ENCODE data around the gene FAM117A. TPM values are rescaled to one million over a fixed set of nuclear protein-coding genes. Genes with fewer than 3 reads are reported as not detected.

The FAM117A gene
- total and polyA plus RNA-seq, 2 of the 4 experiments (the other 2 are of a cell fraction) = 0.72 to 3.4 TPM

DNA sequence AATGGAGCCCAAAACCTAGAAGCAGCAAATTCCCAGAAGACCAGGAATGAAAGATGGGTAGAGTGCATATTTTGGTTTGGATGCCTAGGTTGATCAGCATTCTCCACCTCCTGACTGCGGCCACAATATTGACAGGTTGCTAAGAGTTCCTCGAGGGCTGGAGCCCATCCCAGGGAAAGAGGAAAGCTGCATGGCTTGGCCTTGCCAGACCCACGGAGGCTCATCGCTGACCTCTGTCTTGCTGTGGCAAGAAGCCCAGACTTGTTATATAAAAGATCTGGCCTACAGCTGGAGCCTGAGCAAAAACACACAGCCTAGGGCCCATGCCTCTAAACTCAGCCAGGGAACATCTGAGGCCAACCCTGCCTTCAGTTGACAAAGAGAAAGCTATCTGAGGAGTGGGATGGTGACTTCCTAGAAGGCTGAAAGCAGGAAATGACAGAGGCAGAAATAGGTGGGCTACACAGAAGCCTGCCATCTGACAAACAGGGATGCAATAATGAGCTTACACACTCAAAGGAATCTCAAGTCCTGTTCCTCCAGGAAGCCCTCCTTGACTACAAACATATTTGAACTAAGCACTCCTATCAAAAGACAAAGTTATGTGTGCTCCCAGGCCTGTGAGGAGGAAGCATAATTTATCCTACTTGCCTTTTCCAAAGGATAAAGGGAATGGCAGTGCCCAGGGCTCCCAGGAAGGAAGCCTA lies 33.7 kb downstream of the FAM117A start:
- no peak overlapping the region for H2BK5ac ChIP-seq (ENCODE audit: low read depth, low read length, poor library complexity, severe bottlenecking)
- H2AFZ ChIP-seq (replicated peaks; ENCODE audit: low read length, poor library complexity) = no peak overlapping the region
- H3K36me3 ChIP-seq (ENCODE audit: control insufficient read depth, insufficient read depth, low read length) = no peaks in the 10 kb centered on the region
- H3K9me3 ChIP-seq (ENCODE audit: control insufficient read depth, insufficient read depth, low read length) = no peaks in the 10 kb centered on the region
- H3K4me1 ChIP-seq (ENCODE audit: control insufficient read depth, insufficient read depth, low read length) = peaks cover 3% of the 10 kb centered on the region; the same call in 1 of the 2 replicates
- peak; percentile 95 for ATAC-seq (ENCODE audit: low read depth)
- no peak overlapping the region for H4K5ac ChIP-seq (ENCODE audit: low read depth, low read length)
- H3K4ac ChIP-seq (ENCODE audit: low read depth, low read length) = no peak overlapping the region
- no peak overlapping the region for H2AK9ac ChIP-seq (replicated peaks; ENCODE audit: low read depth, low read length, poor library complexity)
- no peaks in the 10 kb centered on the region for H4K20me1 ChIP-seq (ENCODE audit: insufficient read depth, low read length)
- H3K9ac ChIP-seq (ENCODE audit: low read depth, low read length) = no peak overlapping the region
- H3K14ac ChIP-seq (replicated peaks; ENCODE audit: low read depth, low read length) = no peak overlapping the region
- ChIA-PET POLR2A (ENCODE audit: unreplicated experiment) (no interaction called here), CTCF (no interaction called here)
- H3K56ac ChIP-seq (ENCODE audit: extremely low read depth, insufficient read depth, low read length) = no peak overlapping the region
- H3K27ac ChIP-seq (ENCODE audit: insufficient read depth, low read length) = no peak overlapping the region
- no peaks in the 10 kb centered on the region for H3K79me1 ChIP-seq (ENCODE audit: low read depth in 1 of 2, low read length in 2 of 2)
- H3K23ac ChIP-seq (ENCODE audit: low read depth, low read length) = no peak overlapping the region
- H3K9me1 ChIP-seq (ENCODE audit: insufficient read depth, low read length) = no peaks in the 10 kb centered on the region
- peaks cover 2% of the 10 kb centered on the region; the same call in 1 of the 2 replicates for H3K27me3 ChIP-seq (ENCODE audit: control insufficient read depth, insufficient read depth, low read length)
- no peak overlapping the region for H4K91ac ChIP-seq (ENCODE audit: insufficient read depth, low read depth, low read length)
- dilution Hi-C loops (cut with HindIII; ENCODE audit: low sequenced_read_pairs, unreplicated experiment) (no loop called here), in situ Hi-C loops (cut with MboI; ENCODE audit: low sequenced_read_pairs) (no loop called here), intact Hi-C loops (cut with micrococcal nuclease) (no loop called here)
- WGBS, 2 experiments (ENCODE audit: extremely low coverage in 2 of 2, insufficient read length in 1 of 2) = no CpG with 5 or more reads among the region's 4 CpGs
- no TSS peak for BruUV-seq (replicated peaks)
- no peak overlapping the region for H2BK120ac ChIP-seq (ENCODE audit: low read depth, low read length)
- H2BK20ac ChIP-seq (ENCODE audit: low read depth, low read length) = no peak overlapping the region
- peak; percentile 88 for DNase-seq
- H4K8ac ChIP-seq (ENCODE audit: low read depth in 2 of 2, low read length in 2 of 2) = no peak overlapping the region
- H3K18ac ChIP-seq (ENCODE audit: low read depth, low read length) = no peak overlapping the region
- no peak overlapping the region for H3K4me3 ChIP-seq (ENCODE audit: insufficient read depth, low read depth, low read length)
- H3K4me2 ChIP-seq (ENCODE audit: low read depth, low read length) = no peak overlapping the region
- no peak overlapping the region for H2BK15ac ChIP-seq (ENCODE audit: low read depth, low read length)
- TF ChIP-seq NFE2L2 (IDR thresholded peaks at IDR 0.05; ENCODE audit: low read depth, low read length) = no peak
- no peak for TF ChIP-seq RCOR1 (IDR thresholded peaks at IDR 0.05; ENCODE audit: insufficient replicate concordance, low read length)
- TF ChIP-seq, protein P1, sequence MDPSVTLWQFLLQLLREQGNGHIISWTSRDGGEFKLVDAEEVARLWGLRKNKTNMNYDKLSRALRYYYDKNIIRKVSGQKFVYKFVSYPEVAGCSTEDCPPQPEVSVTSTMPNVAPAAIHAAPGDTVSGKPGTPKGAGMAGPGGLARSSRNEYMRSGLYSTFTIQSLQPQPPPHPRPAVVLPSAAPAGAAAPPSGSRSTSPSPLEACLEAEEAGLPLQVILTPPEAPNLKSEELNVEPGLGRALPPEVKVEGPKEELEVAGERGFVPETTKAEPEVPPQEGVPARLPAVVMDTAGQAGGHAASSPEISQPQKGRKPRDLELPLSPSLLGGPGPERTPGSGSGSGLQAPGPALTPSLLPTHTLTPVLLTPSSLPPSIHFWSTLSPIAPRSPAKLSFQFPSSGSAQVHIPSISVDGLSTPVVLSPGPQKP (IDR thresholded peaks at IDR 0.05; ENCODE audit: borderline replicate concordance, low read depth, low read length) = no peak
- TF ChIP-seq FOS (IDR thresholded peaks at IDR 0.05; ENCODE audit: low read depth, low read length) = no peak
- TF ChIP-seq CEBPB (IDR thresholded peaks at IDR 0.05; ENCODE audit: low read depth, low read length) = no peak
- TF ChIP-seq, protein P2, sequence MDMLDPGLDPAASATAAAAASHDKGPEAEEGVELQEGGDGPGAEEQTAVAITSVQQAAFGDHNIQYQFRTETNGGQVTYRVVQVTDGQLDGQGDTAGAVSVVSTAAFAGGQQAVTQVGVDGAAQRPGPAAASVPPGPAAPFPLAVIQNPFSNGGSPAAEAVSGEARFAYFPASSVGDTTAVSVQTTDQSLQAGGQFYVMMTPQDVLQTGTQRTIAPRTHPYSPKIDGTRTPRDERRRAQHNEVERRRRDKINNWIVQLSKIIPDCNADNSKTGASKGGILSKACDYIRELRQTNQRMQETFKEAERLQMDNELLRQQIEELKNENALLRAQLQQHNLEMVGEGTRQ (IDR thresholded peaks at IDR 0.05; ENCODE audit: low read depth, low read length) = no peak
- no peak for TF ChIP-seq RFX5 (IDR thresholded peaks at IDR 0.05; ENCODE audit: low read depth, low read length)
- no peak for TF ChIP-seq SMC3 (IDR thresholded peaks at IDR 0.05; ENCODE audit: low read depth, low read length)
- TF ChIP-seq MXI1 (IDR thresholded peaks at IDR 0.05; ENCODE audit: borderline replicate concordance, low read depth, low read length) = no peak
- TF ChIP-seq, protein P3, sequence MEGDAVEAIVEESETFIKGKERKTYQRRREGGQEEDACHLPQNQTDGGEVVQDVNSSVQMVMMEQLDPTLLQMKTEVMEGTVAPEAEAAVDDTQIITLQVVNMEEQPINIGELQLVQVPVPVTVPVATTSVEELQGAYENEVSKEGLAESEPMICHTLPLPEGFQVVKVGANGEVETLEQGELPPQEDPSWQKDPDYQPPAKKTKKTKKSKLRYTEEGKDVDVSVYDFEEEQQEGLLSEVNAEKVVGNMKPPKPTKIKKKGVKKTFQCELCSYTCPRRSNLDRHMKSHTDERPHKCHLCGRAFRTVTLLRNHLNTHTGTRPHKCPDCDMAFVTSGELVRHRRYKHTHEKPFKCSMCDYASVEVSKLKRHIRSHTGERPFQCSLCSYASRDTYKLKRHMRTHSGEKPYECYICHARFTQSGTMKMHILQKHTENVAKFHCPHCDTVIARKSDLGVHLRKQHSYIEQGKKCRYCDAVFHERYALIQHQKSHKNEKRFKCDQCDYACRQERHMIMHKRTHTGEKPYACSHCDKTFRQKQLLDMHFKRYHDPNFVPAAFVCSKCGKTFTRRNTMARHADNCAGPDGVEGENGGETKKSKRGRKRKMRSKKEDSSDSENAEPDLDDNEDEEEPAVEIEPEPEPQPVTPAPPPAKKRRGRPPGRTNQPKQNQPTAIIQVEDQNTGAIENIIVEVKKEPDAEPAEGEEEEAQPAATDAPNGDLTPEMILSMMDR (conservative IDR thresholded peaks at IDR 0.05; ENCODE audit: low read depth, low read length) = no peak
- TF ChIP-seq MAFK (IDR thresholded peaks at IDR 0.05; ENCODE audit: low read depth, low read length) = no peak
- TF ChIP-seq POLR2A (IDR thresholded peaks at IDR 0.05; ENCODE audit: low read depth, low read length) = no peak
- H2AK5ac ChIP-seq (ENCODE audit: low read depth, low read length) = no peak overlapping the region
